A673 (cell line): ENCODE results near the gene C12orf42.

ENCODE experiments used
- CTCF ChIP-seq: fragments of 300-800, 200-600 bp; sonication (generic); conservative IDR thresholded peaks from 2 replicates; pipeline ENCODE4 v1.5.1; 2017; ENCODE audit warnings: low read depth, mild to moderate bottlenecking, antibody characterized with exemption, low read length, moderate library complexity, mixed read lengths
- EZH2 ChIP-seq: fragments of 200-600 bp; sonication (generic); IDR thresholded peaks from 2 replicates; pipeline ENCODE4 v1.6.1; 2017; ENCODE audit warnings: borderline replicate concordance, low read depth, mild to moderate bottlenecking, mixed read lengths, antibody characterized with exemption, low read length; ENCODE audit not compliant: poor library complexity, severe bottlenecking

- no peak for TF ChIP-seq CTCF
- TF ChIP-seq EZH2: no peak
Observed at GRCh38 chr12:103312742-103313354, 182.9 kb downstream of the C12orf42 start.
